ENCODE measurements around the gene C3orf80.
"Not testable (repeated sequence)": the region's sequence is repeated elsewhere in the genome, so short reads cannot be mapped to it uniquely, and the experiment has no call there.

The C3orf80 gene

DNA sequence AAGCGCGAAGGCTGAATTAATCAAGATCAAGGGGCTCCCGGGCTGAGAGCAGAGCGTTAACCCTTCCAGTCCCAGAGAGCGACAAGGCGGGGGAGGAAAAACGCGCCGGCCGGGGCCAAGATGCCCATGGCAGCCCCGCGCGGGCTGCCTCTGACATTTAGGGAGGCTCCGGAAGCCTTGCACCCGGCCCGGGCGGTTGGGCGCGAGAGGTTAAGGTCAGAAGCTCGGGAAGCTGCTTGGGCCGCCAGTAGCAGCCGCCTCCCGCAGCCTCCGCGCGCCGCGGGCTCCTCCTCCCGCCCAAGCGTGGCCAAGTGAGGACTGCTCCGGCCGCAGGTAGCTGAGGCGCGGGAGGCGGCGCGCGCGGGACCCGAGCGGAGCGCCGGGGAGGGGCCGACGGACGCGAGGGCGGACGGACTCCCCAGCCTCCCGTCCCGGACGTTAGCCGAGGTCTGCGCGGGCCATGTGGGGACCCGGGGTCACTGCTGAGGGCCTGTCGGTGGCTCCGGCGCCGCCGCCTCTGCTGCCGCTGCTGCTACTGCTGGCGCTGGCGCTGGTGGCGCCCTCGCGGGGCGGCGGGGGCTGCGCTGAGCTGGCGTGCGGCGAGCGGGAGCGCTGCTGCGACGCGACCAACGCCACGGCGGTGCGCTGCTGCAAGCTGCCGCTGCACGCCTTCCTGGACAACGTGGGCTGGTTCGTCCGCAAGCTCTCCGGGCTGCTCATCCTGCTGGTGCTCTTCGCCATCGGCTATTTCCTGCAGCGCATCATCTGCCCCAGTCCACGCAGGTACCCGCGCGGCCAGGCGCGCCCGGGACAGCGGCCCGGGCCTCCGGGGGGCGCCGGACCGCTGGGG, at the start of gene C3orf80:
Gene C3orf80 (plus strand): TSS at position 247 of the 850 bp plus-strand sequence. CDS start 214 bp downstream, at position 461.
- no peak for DNase-seq

GRCh38 chr3:160176923-160177322, 48.3 kb upstream of the C3orf80 start:
- no peak for DNase-seq

DNA sequence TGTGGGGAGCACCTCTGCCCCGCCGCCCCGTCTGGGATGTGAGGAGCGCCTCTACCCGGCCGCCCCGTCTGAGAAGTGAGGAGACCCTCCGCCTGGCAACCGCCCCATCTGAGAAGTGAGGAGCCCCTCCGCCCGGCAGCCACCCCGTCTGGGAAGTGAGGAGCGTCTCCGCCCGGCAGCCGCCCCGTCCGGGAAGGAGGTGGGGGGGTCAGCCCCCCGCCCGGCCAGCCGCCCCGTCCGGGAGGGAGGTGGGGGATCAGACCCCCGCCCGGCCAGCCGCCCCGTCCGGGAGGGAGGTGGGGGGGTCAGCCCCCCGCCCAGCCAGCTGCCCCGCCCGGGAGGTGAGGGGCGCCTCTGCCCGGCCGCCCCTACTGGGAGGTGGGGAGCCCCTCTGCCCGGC, 46.6 kb upstream of the C3orf80 start:
- DNase-seq = not testable (repeated sequence)

GRCh38 chr3:160179403-160179802, 45.8 kb upstream of the C3orf80 start:
- DNase-seq = not testable (repeated sequence)

GRCh38 chr3:160179906-160180305, 45.3 kb upstream of the C3orf80 start:
- DNase-seq = no peak

DNA sequence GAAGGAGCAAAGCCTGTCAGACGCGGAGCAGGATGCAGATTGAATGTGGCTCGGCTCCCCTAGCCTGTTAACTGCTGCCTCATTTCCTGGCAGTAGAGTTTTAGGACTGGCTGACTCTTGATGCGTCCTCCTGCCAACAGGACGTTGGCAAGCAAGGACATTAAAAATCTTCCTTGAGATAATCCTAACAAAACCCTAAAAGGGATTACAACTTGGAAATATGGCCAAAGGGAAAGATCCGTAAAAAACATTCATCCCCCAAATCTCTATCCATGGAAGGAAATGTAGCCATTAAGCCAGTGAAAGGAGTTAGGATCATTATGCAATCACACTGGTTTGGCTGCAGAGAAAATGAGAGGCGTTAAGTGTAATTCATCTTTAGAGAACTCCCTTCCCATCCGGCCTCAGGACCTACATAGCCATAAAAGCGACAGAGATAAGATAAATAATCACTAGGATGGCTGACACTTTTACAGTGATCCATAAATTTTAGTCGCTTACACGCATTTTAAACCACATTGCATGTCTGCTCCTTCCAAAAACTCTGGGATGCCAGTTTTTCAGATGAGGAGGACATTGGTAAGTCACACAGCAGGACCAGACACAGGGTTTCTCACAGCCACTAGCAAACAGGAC, 44.5 kb upstream of the C3orf80 start:
- no peak for DNase-seq

GRCh38 chr3:160183345-160184076, 41.7 kb upstream of the C3orf80 start:
- no peak for DNase-seq

DNA sequence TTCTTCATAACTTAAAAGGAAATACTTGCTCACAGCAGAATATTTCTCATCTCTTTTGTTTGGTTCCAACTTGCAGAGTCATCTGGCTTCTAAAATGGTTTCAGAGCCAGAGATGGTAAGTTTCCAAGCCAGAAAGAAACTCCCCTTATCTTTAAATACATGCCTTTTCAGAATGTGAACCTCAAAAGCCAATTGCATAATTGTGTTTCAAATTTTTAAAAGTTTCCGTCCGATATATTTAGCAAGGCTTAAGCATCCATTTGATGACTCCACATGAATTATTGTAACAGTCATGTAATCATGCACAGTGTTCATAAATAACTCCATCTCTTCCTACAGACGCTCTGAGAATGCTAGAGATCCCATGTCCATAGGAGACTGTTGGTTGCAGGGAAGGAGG, 40.6 kb upstream of the C3orf80 start:
- no peak for DNase-seq

DNA sequence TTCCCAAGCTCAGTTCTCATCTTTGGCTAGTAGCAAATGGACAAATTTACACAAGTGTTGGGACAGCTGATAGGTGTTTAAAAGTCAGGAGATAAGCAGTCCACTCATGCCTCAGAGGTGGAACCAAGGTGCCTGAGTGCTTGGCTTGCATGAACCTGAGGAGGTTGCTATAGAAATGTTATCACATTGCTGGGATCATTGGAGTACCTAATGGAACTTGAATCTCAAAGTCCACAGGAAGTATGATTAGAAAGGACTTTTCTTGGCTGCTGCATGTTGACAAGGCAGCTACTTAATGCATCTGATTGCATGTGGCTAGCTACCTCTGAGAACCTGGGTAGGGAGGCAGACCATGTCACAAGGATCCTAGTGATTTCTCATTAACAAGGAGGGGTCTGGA, 39.5 kb upstream of the C3orf80 start:
- DNase-seq = no peak

- no peak for DNase-seq
Observed at GRCh38 chr3:160187288-160187687, 37.9 kb upstream of the C3orf80 start.

DNA sequence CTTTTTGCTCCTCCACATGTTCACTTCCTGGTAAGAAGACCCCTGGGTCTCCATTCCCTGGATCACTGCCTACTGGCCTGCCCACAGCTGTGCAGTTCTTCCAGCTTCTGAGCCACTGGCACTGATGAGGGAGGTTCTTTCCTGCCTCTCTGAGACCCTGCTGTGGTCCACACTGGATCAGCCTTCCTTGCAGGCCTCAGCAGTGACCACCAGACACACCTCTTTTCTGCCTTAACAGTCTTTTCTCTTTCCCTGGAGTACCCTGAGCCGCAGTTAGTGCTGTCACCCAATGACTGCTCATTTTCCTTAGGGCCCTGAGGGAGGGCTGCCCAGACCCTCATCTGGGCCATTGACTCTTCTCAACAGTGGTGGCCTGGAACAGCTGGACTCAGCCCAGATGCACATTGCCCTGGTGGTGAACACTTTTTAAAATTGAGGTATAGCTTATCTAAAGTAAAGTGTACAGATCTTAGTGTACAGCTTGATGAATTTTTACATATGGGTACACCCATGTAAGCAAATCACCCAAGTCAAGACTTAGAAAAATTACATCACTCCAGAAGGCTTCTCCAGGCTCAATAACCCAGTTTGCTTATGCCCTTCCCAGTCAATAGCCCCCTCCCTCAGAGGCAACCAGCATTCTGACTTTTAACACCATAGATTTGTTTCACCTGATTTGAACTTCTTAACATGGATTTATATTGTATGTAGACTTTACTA, 32.8 kb upstream of the C3orf80 start:
- DNase-seq = no peak

GRCh38 chr3:160193644-160194192, 31.5 kb upstream of the C3orf80 start:
- DNase-seq = no peak

DNA sequence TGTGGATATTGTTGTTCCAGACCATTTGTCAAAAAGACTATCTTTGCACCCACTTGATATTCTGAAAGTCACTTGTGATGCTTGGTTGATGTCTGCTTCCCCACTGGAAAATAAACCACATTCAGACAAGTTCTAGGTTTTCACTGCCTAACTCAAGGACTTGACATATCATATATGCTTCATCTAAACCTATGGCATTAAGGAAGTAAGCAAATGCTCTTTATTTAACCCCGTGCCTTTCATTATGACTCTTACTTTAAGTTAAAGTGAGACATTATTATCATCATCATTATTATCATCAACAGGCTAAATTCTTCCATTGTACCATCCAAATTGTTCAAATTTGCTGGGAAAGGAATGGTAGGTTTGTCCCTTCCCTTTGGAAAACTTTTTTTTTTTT, 30.8 kb upstream of the C3orf80 start:
- DNase-seq = no peak

DNA sequence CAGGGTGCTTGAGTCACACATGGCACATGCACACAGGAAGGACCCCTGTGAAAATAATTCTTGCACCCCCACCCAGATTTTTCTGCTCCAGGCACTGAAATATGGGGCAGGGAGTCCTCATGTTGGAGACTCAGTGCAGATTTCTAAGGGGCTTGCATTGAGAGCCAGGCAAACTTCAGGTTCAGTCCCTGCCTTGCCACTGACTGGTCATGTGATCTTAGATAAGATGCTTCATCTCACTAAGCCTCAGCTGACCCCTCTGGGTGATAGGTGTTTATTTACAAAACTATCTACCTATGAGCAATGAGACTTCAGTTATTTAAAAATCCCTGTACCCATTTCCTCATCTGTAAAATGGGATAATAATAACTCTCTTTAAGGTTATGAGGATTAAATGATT, 30.1 kb upstream of the C3orf80 start:
- DNase-seq = no peak

DNA sequence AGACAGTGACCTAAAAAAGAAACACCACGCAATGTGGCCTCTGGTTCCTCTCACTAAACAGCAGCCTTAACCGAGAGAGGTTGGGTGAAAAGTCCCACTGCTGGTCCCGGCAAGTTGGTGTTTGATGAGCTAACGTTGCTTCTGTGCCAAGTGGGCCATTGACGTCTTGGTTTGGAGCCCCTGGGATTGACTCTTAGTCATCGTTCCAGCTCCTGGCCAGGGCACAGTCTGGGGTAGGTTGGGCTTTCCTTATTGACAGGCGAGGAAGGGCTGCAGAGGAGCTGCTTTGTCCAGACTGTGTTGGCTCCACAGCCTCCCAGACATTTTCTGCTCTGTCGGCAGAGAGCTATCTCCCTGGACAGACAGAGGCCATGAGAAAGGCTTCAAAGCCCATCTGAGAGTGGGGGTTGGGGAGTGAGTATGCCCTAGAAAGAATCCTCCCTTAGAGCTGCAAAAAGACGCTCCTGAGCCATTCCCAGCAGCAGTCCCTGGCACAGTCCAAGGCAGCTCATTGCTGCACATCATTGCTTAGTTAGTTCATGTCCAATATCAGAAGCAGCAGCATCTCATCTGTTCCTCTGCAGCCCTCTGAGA, 28.6 kb upstream of the C3orf80 start:
- no peak for DNase-seq

- DNase-seq = no peak
Observed at GRCh38 chr3:160199108-160199507, 26.1 kb upstream of the C3orf80 start.

GRCh38 chr3:160200353-160200752, 24.9 kb upstream of the C3orf80 start:
- no peak for DNase-seq

GRCh38 chr3:160204396-160205011, 20.7 kb upstream of the C3orf80 start:
- not testable (repeated sequence) for DNase-seq

DNA sequence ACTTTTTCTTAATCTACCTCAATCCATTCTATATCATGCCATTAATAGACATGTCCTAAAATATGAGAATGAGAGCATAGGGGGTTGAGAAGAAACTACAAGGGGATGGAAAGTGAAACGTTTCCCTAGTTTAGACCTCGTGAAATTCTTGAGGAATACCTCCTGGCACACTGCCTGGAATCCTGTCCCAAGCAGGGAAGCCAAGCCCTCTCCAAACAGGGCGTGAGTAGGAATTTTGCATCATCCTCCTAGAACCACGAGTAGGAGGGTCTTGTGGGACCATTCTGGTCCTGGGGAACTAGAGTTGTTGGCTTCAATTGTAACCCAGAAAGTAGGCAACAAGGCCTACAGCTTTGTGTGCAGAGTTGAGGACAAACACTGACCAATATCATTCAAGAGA, 19.6 kb upstream of the C3orf80 start:
- DNase-seq = no peak

GRCh38 chr3:160210341-160210740, 14.9 kb upstream of the C3orf80 start:
- no peak for DNase-seq

DNA sequence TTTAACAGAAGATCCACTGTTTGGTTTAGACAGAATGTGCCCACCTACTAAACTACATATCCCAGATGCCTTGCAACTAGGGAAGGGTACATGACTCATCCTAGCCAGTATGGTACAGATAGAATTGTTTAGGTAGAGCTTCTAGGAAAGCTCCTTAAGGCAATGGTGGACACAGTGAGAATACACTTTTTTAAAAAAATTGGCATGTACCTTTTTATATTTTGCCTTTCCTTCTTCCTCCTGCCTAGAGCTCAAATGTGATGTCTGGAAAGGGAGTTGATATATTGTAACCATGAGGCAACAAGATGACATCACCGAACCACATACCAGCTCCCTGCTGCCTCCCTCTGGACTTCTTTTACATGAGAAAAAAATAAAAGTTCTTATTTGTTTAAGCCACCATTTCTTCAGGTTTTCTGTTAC, 14.4 kb upstream of the C3orf80 start:
- DNase-seq = no peak

DNA sequence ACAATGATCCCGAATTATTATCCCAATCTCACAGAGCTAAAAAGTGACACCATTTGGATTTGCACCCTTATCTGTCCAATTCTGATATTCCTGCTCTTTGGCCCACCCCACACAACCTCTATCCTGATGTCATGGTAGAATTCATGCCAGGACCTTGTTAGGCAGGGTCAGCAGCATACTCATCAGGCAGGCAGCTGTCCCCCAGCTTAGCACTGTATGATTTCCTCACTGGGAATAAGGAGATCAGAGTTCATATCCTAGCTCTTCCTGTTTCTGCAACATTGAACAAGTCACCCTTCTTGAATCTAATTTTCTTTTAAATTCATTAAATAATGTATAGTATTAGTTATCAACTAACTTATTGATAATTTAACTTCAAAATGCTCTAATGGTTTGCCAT, 12.0 kb upstream of the C3orf80 start:
- no peak for DNase-seq

All from NCI-H187 treated with DMSO at 0.1 percent for 48 hours (cell line).